ENCODE results near the gene TICRR.

DNA sequence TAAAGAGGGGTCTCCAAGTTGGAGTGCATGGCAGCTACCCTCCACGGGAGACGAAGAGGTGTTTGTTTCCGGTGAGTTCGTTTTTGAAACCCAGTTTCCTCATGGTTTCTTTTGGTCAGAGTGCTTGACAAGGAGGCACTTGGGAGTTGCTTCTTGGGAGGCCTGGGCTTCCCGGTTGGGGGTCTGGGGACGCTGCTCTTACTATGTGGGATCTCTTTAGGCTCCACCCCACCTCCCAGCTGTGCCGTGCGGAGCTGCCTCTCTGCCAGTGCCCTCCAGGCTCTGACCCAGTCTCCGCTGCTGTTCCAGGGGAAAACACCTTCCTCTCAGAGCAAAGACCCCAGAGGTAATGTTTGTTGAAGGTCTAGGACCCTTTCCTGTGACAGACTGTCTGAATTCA, 50.4 kb downstream of the TICRR start:
- TF ChIP-seq, protein P1, sequence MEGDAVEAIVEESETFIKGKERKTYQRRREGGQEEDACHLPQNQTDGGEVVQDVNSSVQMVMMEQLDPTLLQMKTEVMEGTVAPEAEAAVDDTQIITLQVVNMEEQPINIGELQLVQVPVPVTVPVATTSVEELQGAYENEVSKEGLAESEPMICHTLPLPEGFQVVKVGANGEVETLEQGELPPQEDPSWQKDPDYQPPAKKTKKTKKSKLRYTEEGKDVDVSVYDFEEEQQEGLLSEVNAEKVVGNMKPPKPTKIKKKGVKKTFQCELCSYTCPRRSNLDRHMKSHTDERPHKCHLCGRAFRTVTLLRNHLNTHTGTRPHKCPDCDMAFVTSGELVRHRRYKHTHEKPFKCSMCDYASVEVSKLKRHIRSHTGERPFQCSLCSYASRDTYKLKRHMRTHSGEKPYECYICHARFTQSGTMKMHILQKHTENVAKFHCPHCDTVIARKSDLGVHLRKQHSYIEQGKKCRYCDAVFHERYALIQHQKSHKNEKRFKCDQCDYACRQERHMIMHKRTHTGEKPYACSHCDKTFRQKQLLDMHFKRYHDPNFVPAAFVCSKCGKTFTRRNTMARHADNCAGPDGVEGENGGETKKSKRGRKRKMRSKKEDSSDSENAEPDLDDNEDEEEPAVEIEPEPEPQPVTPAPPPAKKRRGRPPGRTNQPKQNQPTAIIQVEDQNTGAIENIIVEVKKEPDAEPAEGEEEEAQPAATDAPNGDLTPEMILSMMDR (IDR thresholded peaks at IDR 0.05): no peak
- TF ChIP-seq POLR2AphosphoS5 (IDR thresholded peaks at IDR 0.05): no peak
- TF ChIP-seq POLR2A (IDR thresholded peaks at IDR 0.05): no peak
- TF ChIP-seq EP300 (IDR thresholded peaks at IDR 0.05): no peak
